Stimulated activated CD4-positive, alpha-beta T cell treated with anti-CD3 and anti-CD28 coated beads, Interleukin-4, amount 100 ng/mL, for 1 hour (primary cell): ENCODE data around the gene SPARC.

ENCODE experiments used
- DNase-seq: peaks from one replicate; pipeline ENCODE4 v3.0.0-alpha.2; 2020

The SPARC gene

GRCh38 chr5:151677776-151678545 lies 8.8 kb downstream of the SPARC start:
- DNase-seq, result no peak

GRCh38 chr5:151676719-151677118 lies 10.0 kb downstream of the SPARC start:
- no peak for DNase-seq

DNA sequence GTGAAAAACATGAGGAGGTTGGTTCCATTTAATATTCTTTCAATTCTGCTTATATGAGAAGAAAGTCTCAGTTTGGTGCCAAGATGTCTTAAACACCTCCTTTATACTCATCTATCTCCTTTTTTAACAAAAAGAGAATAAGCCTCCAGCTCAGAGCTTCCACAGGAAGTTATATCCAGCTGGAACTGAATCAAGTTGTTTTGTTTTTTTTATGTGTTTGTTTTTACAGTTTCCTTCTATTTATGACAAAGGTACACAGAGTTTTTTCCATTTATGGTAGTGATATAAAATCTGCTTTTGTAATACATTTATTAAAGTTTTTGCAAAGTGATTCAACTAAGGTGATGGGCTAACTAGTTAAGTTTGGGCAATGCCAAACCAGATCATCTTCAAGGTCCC lies 10.4 kb downstream of the SPARC start:
- DNase-seq, result no peak

- DNase-seq, result no peak
Observed at GRCh38 chr5:151675611-151676313, 11.0 kb downstream of the SPARC start.

GRCh38 chr5:151674626-151675610 lies 11.8 kb downstream of the SPARC start:
- DNase-seq, result no peak

- DNase-seq, result no peak
Observed at GRCh38 chr5:151673421-151673820, 13.3 kb downstream of the SPARC start.

DNA sequence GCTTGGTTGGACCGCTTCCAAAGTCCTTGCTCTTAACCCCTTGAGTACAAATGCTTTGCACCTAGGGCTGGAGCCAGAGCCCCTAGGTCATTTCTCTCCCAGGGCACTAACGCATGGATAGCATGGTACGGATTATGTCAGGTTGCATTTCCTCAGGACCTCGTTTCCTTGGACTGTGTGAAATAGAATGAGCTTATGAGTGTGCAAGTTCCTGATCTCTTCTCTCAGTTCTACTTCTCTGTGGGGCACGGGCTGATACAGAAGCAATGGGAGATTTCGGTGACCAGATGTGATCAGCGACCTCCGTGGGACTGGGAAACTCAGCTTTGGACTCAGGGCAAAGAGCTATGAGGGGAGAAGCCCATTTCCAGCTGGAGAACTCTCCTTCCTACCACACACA lies 14.2 kb downstream of the SPARC start:
- no peak for DNase-seq

DNA sequence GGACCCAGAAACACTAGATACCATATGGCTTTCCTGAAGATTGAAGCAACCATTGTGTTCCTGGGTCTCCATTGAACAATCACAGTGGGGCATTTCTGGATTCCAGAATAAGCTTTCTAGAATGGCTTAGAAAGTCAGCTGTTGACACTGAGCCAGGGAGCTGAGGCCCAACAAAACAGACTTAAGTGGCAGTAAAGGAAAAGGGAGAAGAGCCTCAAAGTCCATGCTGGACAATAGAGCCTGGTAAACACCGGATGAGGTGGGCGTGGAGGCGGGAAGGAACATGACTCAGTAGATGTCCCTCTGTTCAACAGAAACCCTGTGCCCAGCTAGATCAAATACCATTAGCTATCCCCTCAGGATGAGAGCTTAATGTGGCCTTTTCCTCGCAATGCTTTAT lies 14.8 kb downstream of the SPARC start:
- DNase-seq, result no peak

- DNase-seq, result no peak
Observed at GRCh38 chr5:151670953-151671636, 15.6 kb downstream of the SPARC start.

- no peak for DNase-seq
Observed at GRCh38 chr5:151670083-151670686, 16.5 kb downstream of the SPARC start.

- no peak for DNase-seq
Observed at GRCh38 chr5:151667083-151667482, 19.6 kb downstream of the SPARC start.

DNA sequence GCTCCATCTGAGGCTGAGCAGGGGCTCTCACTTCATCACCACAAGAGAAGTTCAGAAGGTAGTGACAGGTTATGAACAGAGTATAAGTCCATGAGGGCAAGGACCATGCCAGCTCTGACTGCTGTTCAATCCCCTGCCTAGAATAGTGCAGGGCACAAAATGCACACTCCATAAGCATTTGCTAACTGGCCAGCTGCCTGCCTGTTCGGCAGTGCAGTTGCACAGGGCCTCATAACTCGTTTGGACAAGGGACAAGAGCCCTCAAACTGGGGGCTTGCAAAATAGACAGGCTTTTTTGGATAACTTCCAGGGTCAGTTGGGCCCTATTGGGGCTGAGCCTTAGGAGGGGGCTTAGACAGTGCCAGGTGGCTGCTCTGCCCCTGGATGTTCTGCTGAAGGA lies 21.1 kb downstream of the SPARC start:
- no peak for DNase-seq

DNA sequence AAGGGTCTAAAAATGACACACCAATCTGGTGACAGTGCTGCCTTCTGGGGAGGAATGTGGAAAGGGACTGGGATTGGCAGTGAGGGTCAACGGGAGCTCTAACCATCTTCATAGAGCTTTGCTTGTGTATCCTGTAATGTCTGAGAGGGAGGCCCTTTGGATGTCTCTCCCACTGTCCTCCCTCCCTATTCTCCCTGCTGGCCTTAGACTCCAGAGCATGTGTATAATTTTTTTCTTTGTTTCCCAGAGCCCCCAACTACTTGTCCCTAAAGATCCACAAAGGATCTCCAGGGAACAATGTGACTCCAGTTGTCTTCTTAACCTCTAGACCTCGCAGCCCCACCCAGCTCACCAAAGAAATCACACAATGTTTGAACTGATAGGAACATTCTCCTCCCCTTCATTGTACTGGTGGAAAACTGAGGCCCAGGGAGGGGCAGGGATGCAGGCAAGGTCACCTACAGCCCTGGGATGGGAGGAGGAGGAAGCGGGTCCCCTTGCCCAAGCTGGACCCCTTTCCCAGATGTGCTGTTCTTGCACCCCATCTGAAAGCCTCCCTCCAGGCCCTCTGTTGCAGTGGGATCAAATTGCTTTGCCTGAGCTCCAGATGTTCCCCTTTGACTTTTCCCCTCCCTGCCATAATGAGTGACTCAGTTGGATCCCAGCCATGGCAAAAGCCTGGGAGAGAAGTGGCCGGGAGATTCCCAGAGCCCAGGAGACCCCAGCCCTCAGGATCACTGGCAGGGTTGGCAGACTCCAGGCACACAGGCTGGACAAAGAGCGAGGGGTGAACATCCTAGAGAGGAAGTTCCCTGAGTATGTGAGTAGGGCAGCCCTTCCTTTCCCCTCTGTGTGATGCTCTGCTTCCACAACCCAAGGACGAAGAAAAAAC lies 21.8 kb downstream of the SPARC start:
- no peak for DNase-seq

DNA sequence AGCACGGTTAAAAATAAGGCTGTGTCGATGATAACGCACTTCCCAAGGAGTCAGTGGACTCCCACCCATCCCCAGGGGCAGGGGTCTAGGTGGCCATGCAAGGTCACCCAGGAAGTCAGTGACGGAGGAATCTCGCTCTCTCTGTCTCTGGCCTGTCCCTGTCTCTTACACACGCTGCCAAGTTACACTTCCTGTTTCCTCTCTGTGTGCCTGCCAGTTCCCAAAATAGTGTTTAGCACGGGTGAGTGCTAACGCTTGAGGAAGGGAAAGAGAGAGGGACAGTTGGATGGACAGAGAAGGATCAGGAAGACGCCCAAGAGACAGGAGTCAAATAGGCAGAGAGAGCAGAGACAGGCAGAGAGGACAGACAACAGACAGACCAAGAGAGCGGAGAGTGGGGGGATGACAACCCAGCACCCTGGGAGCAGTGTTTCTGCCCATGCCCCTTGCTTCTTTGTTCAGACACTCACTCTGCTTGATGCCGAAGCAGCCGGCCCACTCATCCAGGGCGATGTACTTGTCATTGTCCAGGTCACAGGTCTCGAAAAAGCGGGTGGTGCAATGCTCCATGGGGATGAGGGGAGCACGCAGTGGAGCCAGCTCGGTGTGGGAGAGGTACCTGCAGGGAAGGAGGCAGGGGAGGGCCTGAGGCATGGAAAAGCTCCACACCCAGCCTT lies 23.0 kb downstream of the SPARC start:
- no peak for DNase-seq

GRCh38 chr5:151662805-151663204 lies 23.9 kb downstream of the SPARC start:
- DNase-seq, result no peak

GRCh38 chr5:151661968-151662732 lies 24.6 kb downstream of the SPARC start:
- DNase-seq, result no peak

GRCh38 chr5:151660616-151661495 lies 25.9 kb downstream of the SPARC start:
- DNase-seq, result no peak

GRCh38 chr5:151659001-151659754 lies 27.5 kb downstream of the SPARC start:
- DNase-seq, result peak; percentile 83
